T-helper 9 cell (primary cell): Measurements from ENCODE around the gene SLC30A7.
"Not testable (repeated sequence)": the region's sequence is repeated elsewhere in the genome, so short reads cannot be mapped to it uniquely, and the experiment has no call there.

Experiments used
- DNase-seq: peaks from one replicate; pipeline ENCODE4 v3.0.0-alpha.2; 2020

SLC30A7 gene

GRCh38 chr1:100941580-100942216 is 45.8 kb downstream of the SLC30A7 start:
- DNase-seq = no peak

GRCh38 chr1:100942304-100943046 is 46.6 kb downstream of the SLC30A7 start:
- DNase-seq = no peak

- no peak for DNase-seq
Observed at GRCh38 chr1:100943533-100943932, 47.6 kb downstream of the SLC30A7 start.

- not testable (repeated sequence) for DNase-seq
Observed at GRCh38 chr1:100946064-100946463, 50.2 kb downstream of the SLC30A7 start.

GRCh38 chr1:100947816-100948215 is 51.9 kb downstream of the SLC30A7 start:
- DNase-seq = not testable (repeated sequence)

GRCh38 chr1:100948721-100949405 is 53.0 kb downstream of the SLC30A7 start:
- DNase-seq = not testable (repeated sequence)

- DNase-seq = peak; percentile 51
Observed at GRCh38 chr1:100949515-100950158, 53.7 kb downstream of the SLC30A7 start.

- DNase-seq = no peak
Observed at GRCh38 chr1:100950337-100950736, 54.4 kb downstream of the SLC30A7 start.

- DNase-seq = no peak
Observed at GRCh38 chr1:100950781-100951180, 54.9 kb downstream of the SLC30A7 start.

- no peak for DNase-seq
Observed at GRCh38 chr1:100952104-100952745, 56.3 kb downstream of the SLC30A7 start.

- not testable (repeated sequence) for DNase-seq
Observed at GRCh38 chr1:100952970-100953369, 57.1 kb downstream of the SLC30A7 start.

GRCh38 chr1:100953960-100954730 is 58.3 kb downstream of the SLC30A7 start:
- DNase-seq = no peak

GRCh38 chr1:100955322-100955721 is 59.4 kb downstream of the SLC30A7 start:
- DNase-seq = no peak

- no peak for DNase-seq
Observed at GRCh38 chr1:100959502-100960060, 63.7 kb downstream of the SLC30A7 start.

GRCh38 chr1:100960098-100960497 is 64.2 kb downstream of the SLC30A7 start:
- DNase-seq = no peak

- DNase-seq = no peak
Observed at GRCh38 chr1:100968621-100969020, 72.7 kb downstream of the SLC30A7 start.

- no peak for DNase-seq
Observed at GRCh38 chr1:100969327-100969726, 73.4 kb downstream of the SLC30A7 start.

- no peak for DNase-seq
Observed at GRCh38 chr1:100971021-100971420, 75.1 kb downstream of the SLC30A7 start.

- no peak for DNase-seq
Observed at GRCh38 chr1:100972185-100972584, 76.3 kb downstream of the SLC30A7 start.

- no peak for DNase-seq
Observed at GRCh38 chr1:100976936-100977335, 81.0 kb downstream of the SLC30A7 start.

GRCh38 chr1:100979631-100980030 is 83.7 kb downstream of the SLC30A7 start:
- no peak for DNase-seq

- DNase-seq = no peak
Observed at GRCh38 chr1:100982793-100983192, 86.9 kb downstream of the SLC30A7 start.
